Brain microvascular endothelial cell (primary cell): Measurements from ENCODE around the gene THADA.

Experiments
- DNase-seq: peaks from one replicate; pipeline ENCODE4 v3.0.0-alpha.2; 2020
- H3K27ac ChIP-seq: fragments of 250-450 bp; sonication (Bioruptor Pico); 2 replicates; pipeline ENCODE4 v1.5.1; 2020; ENCODE audit warnings: mild to moderate bottlenecking, moderate library complexity
- H3K27me3 ChIP-seq: fragments of 250-450 bp; sonication (Bioruptor Pico); replicated peaks from 2 replicates; pipeline ENCODE4 v1.5.1; 2020; ENCODE audit warnings: mild to moderate bottlenecking
- H3K36me3 ChIP-seq: fragments of 250-450 bp; sonication (Bioruptor Pico); replicated peaks from 2 replicates; pipeline ENCODE4 v1.5.1; 2020; ENCODE audit warnings: mild to moderate bottlenecking
- H3K4me3 ChIP-seq: 2 replicates; pipeline ENCODE4 v1.5.1; 2011; ENCODE audit warnings: low read depth, mild to moderate bottlenecking, control low read depth, low read length, moderate library complexity
- in situ Hi-C: cut with HindIII; loops from 2 replicates; pipeline ENCODE4 v1.10.0; 2017; ENCODE audit warnings: low sequenced_read_pairs, low pct_ligation_motif_present
- TF ChIP-seq, protein P1 (sequence below): IDR thresholded peaks from 2 replicates; pipeline ENCODE4 v1.5.1; 2011; ENCODE audit warnings: low read depth, mild to moderate bottlenecking, moderate library complexity, low read length, control low read depth, inconsistent platforms; ENCODE audit errors: missing control alignments

The THADA gene

DNA sequence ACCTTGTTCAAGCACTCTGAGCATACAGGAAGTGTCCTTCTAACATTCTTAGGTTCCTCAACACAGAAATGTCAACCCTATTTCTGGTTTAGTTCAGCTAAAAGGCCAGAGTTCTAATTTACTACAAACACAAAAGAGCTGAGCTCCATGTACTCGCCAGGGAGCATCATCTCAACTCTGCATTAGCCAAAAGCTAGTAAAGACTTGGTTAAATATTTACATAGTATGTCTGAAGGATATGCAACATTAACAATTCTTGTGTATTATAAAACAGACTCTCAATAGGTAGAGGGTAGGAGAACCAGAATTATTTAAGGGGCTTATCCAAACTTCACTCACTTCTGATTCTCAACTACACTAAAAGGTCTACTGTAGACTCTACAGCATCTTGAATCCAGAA lies 154.6 kb downstream of the THADA start:
- H3K4me3 ChIP-seq = no peak overlapping the region
- DNase-seq = no peak
- no peak overlapping the region for H3K27ac ChIP-seq
- H3K36me3 ChIP-seq = no peaks in the 10 kb centered on the region
- H3K27me3 ChIP-seq = no peaks in the 10 kb centered on the region
- TF ChIP-seq, protein P1, sequence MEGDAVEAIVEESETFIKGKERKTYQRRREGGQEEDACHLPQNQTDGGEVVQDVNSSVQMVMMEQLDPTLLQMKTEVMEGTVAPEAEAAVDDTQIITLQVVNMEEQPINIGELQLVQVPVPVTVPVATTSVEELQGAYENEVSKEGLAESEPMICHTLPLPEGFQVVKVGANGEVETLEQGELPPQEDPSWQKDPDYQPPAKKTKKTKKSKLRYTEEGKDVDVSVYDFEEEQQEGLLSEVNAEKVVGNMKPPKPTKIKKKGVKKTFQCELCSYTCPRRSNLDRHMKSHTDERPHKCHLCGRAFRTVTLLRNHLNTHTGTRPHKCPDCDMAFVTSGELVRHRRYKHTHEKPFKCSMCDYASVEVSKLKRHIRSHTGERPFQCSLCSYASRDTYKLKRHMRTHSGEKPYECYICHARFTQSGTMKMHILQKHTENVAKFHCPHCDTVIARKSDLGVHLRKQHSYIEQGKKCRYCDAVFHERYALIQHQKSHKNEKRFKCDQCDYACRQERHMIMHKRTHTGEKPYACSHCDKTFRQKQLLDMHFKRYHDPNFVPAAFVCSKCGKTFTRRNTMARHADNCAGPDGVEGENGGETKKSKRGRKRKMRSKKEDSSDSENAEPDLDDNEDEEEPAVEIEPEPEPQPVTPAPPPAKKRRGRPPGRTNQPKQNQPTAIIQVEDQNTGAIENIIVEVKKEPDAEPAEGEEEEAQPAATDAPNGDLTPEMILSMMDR = no peak
- in situ Hi-C loops = no loop called here

DNA sequence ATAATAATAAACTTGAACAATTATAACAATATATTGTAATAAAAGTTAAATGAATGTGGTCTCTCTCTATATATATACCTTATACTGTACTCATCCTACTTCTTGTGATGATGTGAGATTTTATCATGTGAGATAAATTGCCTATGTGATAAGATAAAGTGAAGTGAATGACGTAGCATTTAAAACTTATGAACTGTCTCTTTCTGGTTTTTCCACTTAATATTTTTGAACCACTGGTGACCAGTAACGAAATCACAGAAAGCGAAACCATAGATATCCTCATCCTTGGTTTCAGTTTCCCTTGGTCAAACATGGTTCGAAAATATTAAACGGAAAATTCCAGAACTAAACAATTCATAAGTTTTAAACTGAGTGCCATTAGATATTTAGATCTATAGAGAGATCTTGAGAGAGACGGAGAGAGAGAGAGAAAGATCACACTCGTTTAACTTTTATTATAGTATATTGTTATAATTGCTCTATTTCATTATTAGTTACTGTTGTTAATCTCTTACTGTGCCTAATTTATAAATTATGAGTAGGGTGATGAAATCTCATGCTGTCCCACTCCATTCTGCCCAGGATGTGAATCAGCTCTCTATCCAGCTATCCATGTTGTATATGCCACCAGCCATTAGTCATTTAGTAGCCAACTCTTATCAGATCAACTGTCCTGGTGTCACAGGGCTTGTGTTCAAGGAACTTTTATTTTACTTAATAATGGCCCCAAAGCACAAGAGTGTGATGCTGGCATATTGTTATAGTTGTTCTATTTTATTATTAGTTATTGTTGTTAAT lies 156.8 kb downstream of the THADA start:
- no peak overlapping the region for H3K4me3 ChIP-seq
- H3K36me3 ChIP-seq = no peaks in the 10 kb centered on the region
- H3K27ac ChIP-seq = no peak overlapping the region
- peak; percentile 42 for DNase-seq
- H3K27me3 ChIP-seq = no peaks in the 10 kb centered on the region
- TF ChIP-seq, protein P1 = no peak
- in situ Hi-C loops = no loop called here

DNA sequence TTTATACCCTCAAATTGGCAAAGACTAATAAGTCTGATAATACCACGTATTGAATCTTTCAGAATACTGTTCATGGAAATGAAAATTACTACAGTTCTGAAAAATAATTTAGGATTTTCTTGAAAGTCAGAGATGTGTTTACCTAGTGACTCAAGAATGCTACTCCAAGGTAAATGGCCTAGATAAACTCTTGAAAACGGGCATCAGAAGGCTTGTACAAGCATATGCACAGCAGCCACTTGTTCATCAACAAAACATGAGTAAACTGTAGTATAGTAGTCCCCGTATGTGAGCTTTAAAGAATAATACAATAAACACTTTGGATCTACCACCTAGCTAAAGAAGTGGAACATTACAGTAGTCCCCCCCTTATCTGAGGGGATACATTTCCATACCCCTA lies 157.5 kb downstream of the THADA start:
- H3K27ac ChIP-seq = no peak overlapping the region

DNA sequence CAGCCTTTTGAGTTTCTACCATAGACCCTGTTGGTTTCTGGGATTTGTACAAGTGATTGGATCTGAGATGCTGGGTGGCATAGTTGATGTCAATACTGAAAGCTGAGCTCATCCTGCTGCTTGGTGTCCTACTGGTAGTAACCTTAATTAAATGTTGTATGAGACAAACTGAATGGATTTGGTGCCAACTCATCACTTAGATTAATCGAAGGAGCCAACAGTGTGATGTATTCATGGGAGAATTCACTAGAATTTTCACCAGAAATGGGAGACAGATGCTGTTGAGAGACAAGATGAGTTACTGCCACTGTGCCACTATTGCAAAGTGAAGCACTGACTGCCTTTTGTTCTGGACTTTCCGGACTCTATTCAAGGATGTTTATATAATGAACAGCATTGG lies 158.5 kb downstream of the THADA start:
- H3K4me3 ChIP-seq = no peak overlapping the region
- in situ Hi-C loops = no loop called here
- no peak for DNase-seq
- H3K27me3 ChIP-seq = no peaks in the 10 kb centered on the region
- TF ChIP-seq, protein P1 = no peak
- no peaks in the 10 kb centered on the region for H3K36me3 ChIP-seq
- no peak overlapping the region for H3K27ac ChIP-seq

More for the DNA sequence above, 157.5 kb downstream of the THADA start:
- in situ Hi-C loops = no loop called here
- DNase-seq = no peak
- TF ChIP-seq, protein P1 = no peak
- no peaks in the 10 kb centered on the region for H3K27me3 ChIP-seq
- H3K4me3 ChIP-seq = no peak overlapping the region
- H3K36me3 ChIP-seq = no peaks in the 10 kb centered on the region

DNA sequence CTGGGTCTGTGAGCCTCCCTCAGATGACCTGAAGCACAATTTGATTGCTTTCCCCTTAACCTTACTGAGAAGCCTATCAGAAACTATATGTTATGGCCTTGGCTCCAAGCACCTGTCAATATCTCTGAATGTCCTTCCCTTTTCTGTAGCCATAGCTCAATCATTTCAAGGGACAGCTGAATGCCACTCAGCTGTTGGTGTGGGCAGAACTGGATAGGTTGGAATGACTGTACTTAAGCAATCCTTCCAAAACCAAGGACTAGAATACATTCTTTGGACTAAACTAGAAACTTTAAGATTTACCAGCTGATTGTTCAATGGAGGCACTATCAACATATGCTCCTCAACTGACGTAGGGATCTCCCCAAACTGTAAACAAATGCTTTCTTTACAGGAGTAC lies 159.4 kb downstream of the THADA start:
- no peaks in the 10 kb centered on the region for H3K36me3 ChIP-seq
- TF ChIP-seq, protein P1 = no peak
- no peaks in the 10 kb centered on the region for H3K27me3 ChIP-seq
- no peak overlapping the region for H3K27ac ChIP-seq
- no peak overlapping the region for H3K4me3 ChIP-seq
- in situ Hi-C loops = no loop called here
- DNase-seq = no peak

DNA sequence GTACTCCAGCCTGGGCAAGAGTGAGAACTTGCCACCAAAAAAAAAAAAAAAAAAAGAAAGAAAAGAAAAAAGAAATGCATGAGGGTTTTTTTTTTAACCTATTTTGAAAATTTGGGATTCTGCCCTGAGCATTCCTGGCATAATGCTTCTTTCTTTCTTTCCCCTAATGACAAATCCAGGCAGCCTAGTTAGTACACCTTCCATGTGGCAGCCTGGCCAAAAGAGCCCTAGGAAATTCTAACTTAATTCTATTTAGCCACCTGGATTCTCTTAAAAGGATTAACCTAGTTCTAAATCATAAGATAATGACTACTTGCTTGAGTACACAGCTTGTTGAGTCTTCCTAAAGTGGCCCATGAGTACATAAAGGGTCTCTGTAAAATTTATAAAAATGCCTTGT lies 160.1 kb downstream of the THADA start:
- TF ChIP-seq, protein P1 = no peak
- Histone ChIP-seq H3K4me3 (no peak overlapping the region), H3K36me3 (no peaks in the 10 kb centered on the region), H3K27me3 (no peaks in the 10 kb centered on the region), H3K27ac (no peak overlapping the region)
- in situ Hi-C loops = no loop called here
- no peak for DNase-seq
